HCT116 (cell line): ENCODE measurements around the gene DLG4. TPM values are rescaled to one million over a fixed set of nuclear protein-coding genes. Genes with fewer than 3 reads are reported as not detected.

Experiments
- ATAC-seq: fragments of 200-7000 bp; cut with Tn5 transposase; 2 replicates; pipeline ENCODE4 v1.9.1; 2020; ENCODE audit warnings: mild to moderate bottlenecking, moderate library complexity
- BruUV-seq: library from RNA; stranded (reverse); fragments of 400-500 nt; replicated peaks from 2 replicates; lab custom pipeline; 2021; lab: Mats Ljungman, UMichigan
- CTCF ChIA-PET: fragments of 300-600 bp; sonication (Branson Sonifier 250); formaldehyde crosslinking; loops from one replicate; lab custom pipeline; 2021; ENCODE audit warnings: antibody characterized with exemption; lab: Charles Lee
- POLR2A ChIA-PET: fragments of 300-600, 350-600 bp; sonication (Branson Sonifier 250); formaldehyde crosslinking; loops from one replicate; lab custom pipeline; 2021; ENCODE audit warnings: antibody characterized with exemption; lab: Charles Lee
- RAD21 ChIA-PET, 2 experiments: fragments of 300-600 bp; sonication (Branson Sonifier 250); formaldehyde crosslinking; loops; one replicate each; lab custom pipeline; 2023; ENCODE audit warnings: low total read pairs in 2 of 2; ENCODE audit not compliant: uncharacterized antibody in 2 of 2, unreplicated experiment in 2 of 2, low non-redundant PET in 1 of 2; lab: Charles Lee
- DNase-seq: peaks from one replicate; pipeline ENCODE4 v3.0.0-alpha.2; 2010; ENCODE audit warnings: low read depth, low spot score
- H2AFZ ChIP-seq: fragments of 200-600 bp; shearing (Covaris generic), sonication (generic); 2 replicates; pipeline ENCODE4 v1.6.1; 2017; ENCODE audit warnings: low read depth, mixed run types, mixed read lengths, antibody characterized with exemption, low read length; ENCODE audit not compliant: poor library complexity, severe bottlenecking
- H3K27ac ChIP-seq: 2 replicates; pipeline ENCODE4 v1.5.1; 2012; ENCODE audit warnings: low read depth, low read length
- H3K27me3 ChIP-seq: fragments of 200-600 bp; sonication (generic); 2 replicates; pipeline ENCODE4 v1.6.1; 2016; ENCODE audit warnings: mixed run types, low read length, mixed read lengths; ENCODE audit not compliant: insufficient read depth
- H3K36me3 ChIP-seq, 2 experiments: fragments of 200-500 bp in 1 of 2; fragments of 200-600 bp in 1 of 2; sonication (Bioruptor generic) in 1 of 2; sonication (generic) in 1 of 2; 2 replicates each; pipeline versions ENCODE4 v1.5.1 to v1.6.1; 2014 to 2016; ENCODE audit warnings: low read length in 2 of 2, inconsistent platforms in 1 of 2, mixed read lengths in 1 of 2, mixed run types in 1 of 2; ENCODE audit not compliant: insufficient read depth in 2 of 2, control insufficient read depth in 1 of 2
- H3K4me1 ChIP-seq, 2 experiments: fragments of 200-600 bp in 1 of 2; sonication (generic) in 1 of 2; 2 replicates each; pipeline versions ENCODE4 v1.5.1 to v1.6.1; 2012 to 2017; ENCODE audit warnings: low read length in 2 of 2, inconsistent platforms in 1 of 2, mild to moderate bottlenecking in 1 of 2, mixed read lengths in 1 of 2, mixed run types in 1 of 2, moderate library complexity in 1 of 2; ENCODE audit not compliant: insufficient read depth in 2 of 2, control insufficient read depth in 1 of 2
- H3K4me2 ChIP-seq: fragments of 200-600 bp; sonication (generic); 2 replicates; pipeline ENCODE4 v1.6.1; 2017; ENCODE audit warnings: mixed run types, low read length, mixed read lengths
- H3K4me3 ChIP-seq, 2 experiments: fragments of 200-600 bp in 1 of 2; sonication (generic) in 1 of 2; replicated peaks in 1 of 2; 2 replicates each; pipeline ENCODE4 v1.5.1; 2011 to 2016; ENCODE audit warnings: low read length in 2 of 2, control low read depth in 1 of 2, low read depth in 1 of 2, mild to moderate bottlenecking in 1 of 2, mixed read lengths in 1 of 2, mixed run types in 1 of 2
- H3K79me2 ChIP-seq: fragments of 200-600 bp; sonication (generic); 2 replicates; pipeline ENCODE4 v1.6.1; 2017; ENCODE audit warnings: mild to moderate bottlenecking, mixed run types, low read length, moderate library complexity, mixed read lengths; ENCODE audit not compliant: insufficient read depth
- H3K9ac ChIP-seq: fragments of 200-600 bp; sonication (generic); 2 replicates; pipeline ENCODE4 v1.6.1; 2016; ENCODE audit warnings: low read length, mixed read lengths
- H3K9me2 ChIP-seq: fragments of 200-600 bp; sonication (generic), shearing (Covaris generic); 2 replicates; pipeline ENCODE4 v1.6.1; 2017; ENCODE audit warnings: mixed run types, mild to moderate bottlenecking, moderate library complexity; ENCODE audit not compliant: insufficient read depth
- H3K9me3 ChIP-seq, 2 experiments: fragments of 200-500 bp in 1 of 2; fragments of 200-600 bp in 1 of 2; sonication (Bioruptor generic) in 1 of 2; sonication (generic) in 1 of 2; 2 replicates each; pipeline ENCODE4 v1.6.1; 2014 to 2017; ENCODE audit warnings: low read length in 2 of 2, mixed read lengths in 2 of 2, inconsistent platforms in 1 of 2, low read depth in 1 of 2, mild to moderate bottlenecking in 1 of 2, mixed run types in 1 of 2, moderate library complexity in 1 of 2; ENCODE audit not compliant: control insufficient read depth in 1 of 2, insufficient read depth in 1 of 2
- H4K20me1 ChIP-seq: fragments of 200-600 bp; sonication (generic), shearing (Covaris generic); 2 replicates; pipeline ENCODE4 v1.6.1; 2017; ENCODE audit warnings: mixed run types, mild to moderate bottlenecking, moderate library complexity; ENCODE audit not compliant: insufficient read depth
- CEBPB ChIP-seq: IDR thresholded peaks from 2 replicates; pipeline ENCODE4 v1.6.1; 2012; ENCODE audit warnings: low read depth
- ELF1 ChIP-seq: IDR thresholded peaks from 2 replicates; pipeline ENCODE4 v1.6.1; 2012; ENCODE audit warnings: low read depth, borderline replicate concordance
- EZH2 ChIP-seq: fragments of 200-600 bp; sonication (generic); IDR thresholded peaks from 2 replicates; pipeline ENCODE4 v1.6.1; 2017; ENCODE audit warnings: antibody characterized with exemption, mixed run types
- EZH2phosphoT487 ChIP-seq: fragments of 200-600 bp; IDR thresholded peaks from 2 replicates; pipeline ENCODE4 v1.6.1; 2018; ENCODE audit warnings: antibody characterized with exemption, borderline replicate concordance
- JUND ChIP-seq: IDR thresholded peaks from 2 replicates; pipeline ENCODE4 v1.6.1; 2012
- POLR2A ChIP-seq: IDR thresholded peaks from 2 replicates; pipeline ENCODE4 v1.7.0; 2011; ENCODE audit warnings: borderline replicate concordance; ENCODE audit not compliant: insufficient read depth, insufficient read length; ENCODE audit errors: extremely low read depth
- POLR2AphosphoS5 ChIP-seq: IDR thresholded peaks from 2 replicates; pipeline ENCODE4 v1.6.1; 2011; ENCODE audit warnings: mild to moderate bottlenecking, low read depth, low read length, moderate library complexity
- RAD21 ChIP-seq: IDR thresholded peaks from 2 replicates; pipeline ENCODE4 v1.6.1; 2012; ENCODE audit warnings: low read depth, mild to moderate bottlenecking
- SIN3A ChIP-seq: IDR thresholded peaks from 2 replicates; pipeline ENCODE4 v1.6.1; 2012; ENCODE audit warnings: low read depth
- SP1 ChIP-seq: IDR thresholded peaks from 2 replicates; pipeline ENCODE4 v1.6.1; 2012; ENCODE audit warnings: low read depth
- SRF ChIP-seq: IDR thresholded peaks from 2 replicates; pipeline ENCODE4 v1.6.1; 2012; ENCODE audit warnings: low read depth
- YY1 ChIP-seq: IDR thresholded peaks from 2 replicates; pipeline ENCODE4 v1.6.1; 2011; ENCODE audit warnings: low read length, low read depth, moderate library complexity, mild to moderate bottlenecking; ENCODE audit not compliant: insufficient replicate concordance; ENCODE audit errors: extremely low read depth
- ZFX ChIP-seq: fragments of 450-650 bp; IDR thresholded peaks from 2 replicates; pipeline ENCODE4 v1.6.1; 2017
- ZNF274 ChIP-seq: fragments of 200-500 bp; sonication (Bioruptor generic); IDR thresholded peaks from 2 replicates; pipeline ENCODE4 v1.6.1; 2014; ENCODE audit warnings: mild to moderate bottlenecking, low read depth, low read length, inconsistent platforms
- intact Hi-C: fragments of 100-400 bp; cut with micrococcal nuclease; formaldehyde crosslinking; loops from 2 replicates; pipeline ENCODE4 v1.10.0; 2022
- total RNA-seq: library from RNA; stranded (reverse); gene quantifications from one replicate; pipeline ENCODE4 v1.2.1, GENCODE V29; 2021; ENCODE audit not compliant: unreplicated experiment
- TF ChIP-seq, protein P1 (sequence below), 3 experiments: fragments of 200-600 bp in 1 of 3; sonication (generic) in 1 of 3; IDR thresholded peaks in 2 of 3; conservative IDR thresholded peaks in 1 of 3; 2 replicates each; pipeline ENCODE4 v1.5.1; 2012 to 2017; ENCODE audit warnings: low read depth in 2 of 3, low read length in 2 of 3, antibody characterized with exemption in 1 of 3, borderline replicate concordance in 1 of 3, control low read depth in 1 of 3, mild to moderate bottlenecking in 1 of 3, mixed read lengths in 1 of 3, mixed run types in 1 of 3, moderate library complexity in 1 of 3; ENCODE audit not compliant: insufficient read depth in 1 of 3
- TF ChIP-seq, protein P2 (sequence below): IDR thresholded peaks from 2 replicates; pipeline ENCODE4 v1.6.1; 2012; ENCODE audit warnings: low read depth
- TF ChIP-seq, protein P3 (sequence below): IDR thresholded peaks from 2 replicates; pipeline ENCODE4 v1.6.1; 2012
- TF ChIP-seq, protein P4 (sequence below): IDR thresholded peaks from 2 replicates; pipeline ENCODE4 v1.6.1; 2012

The DLG4 gene
- total RNA-seq, 1 experiment from 2014 or later: 15.0 TPM

DNA sequence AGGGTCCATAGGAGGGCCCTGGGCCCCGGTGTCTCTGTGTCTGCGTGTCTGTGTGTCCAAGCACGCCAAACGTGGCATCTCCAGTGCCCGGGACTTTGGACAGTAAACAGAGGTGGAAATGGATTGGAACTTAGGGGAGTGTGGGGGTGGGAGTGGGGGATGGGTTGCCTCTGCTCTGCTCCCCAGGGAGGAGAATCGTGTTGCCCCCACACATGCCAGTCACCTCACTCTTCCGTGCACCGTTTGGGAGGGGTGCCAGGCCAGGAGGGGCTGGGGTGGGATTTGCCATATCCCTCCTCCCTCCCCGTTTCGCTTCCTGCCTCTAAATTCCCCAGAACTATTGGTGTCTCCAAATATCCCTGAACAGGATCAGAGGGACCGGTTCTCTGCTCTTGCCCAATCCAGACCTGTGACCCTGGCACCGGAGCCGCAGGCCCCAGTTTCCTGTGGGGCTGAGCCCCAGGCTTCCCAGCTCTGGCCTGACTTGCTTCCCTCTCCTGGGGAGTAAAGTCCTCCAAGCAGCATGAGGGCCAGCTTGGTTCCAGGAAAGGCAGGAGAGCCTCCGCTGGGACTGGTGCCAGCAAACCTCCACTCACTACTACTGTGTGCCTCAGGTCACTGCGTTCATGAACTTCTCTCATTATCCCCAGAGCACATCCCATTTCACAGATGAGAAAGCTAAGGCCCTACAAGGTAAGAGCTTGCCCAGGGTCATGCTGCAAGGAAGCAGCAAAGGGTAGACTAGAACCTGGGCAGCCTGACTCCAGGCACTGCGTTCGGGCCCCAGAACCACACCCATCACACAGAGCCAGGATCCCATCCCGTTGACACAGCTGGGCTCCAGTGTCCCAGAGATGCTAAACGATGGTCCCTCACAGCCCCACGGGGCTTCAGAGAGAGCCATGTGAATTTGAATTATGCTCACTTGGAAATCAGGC, 40.0 kb downstream of the DLG4 start, which contains the start of gene ASGR1:
Gene ASGR1 (minus strand): TSS at position 54 of the 938 bp plus-strand sequence. CDS start 807 bp downstream, outside the sequence.
- Histone ChIP-seq H3K27me3 (no peaks in the 10 kb centered on the region), H3K27ac (no peak within 1 kb of the TSS), H3K9ac (peak within 1 kb of the TSS; percentile 59; the same call in 1 of the 2 replicates), H3K9me3 (peaks cover 0 to 7% of the 10 kb centered on the region in 2 experiments; a peak in 1 of 4 replicates), H3K36me3 (no peaks in the 10 kb centered on the region), H2AFZ (peak within 1 kb of the TSS; percentile 85), H3K79me2 (no peaks in the 10 kb centered on the region), H3K4me1 (peaks cover 7 to 15% of the 10 kb centered on the region in 2 experiments), H4K20me1 (no peaks in the 10 kb centered on the region), H3K9me2 (no peaks in the 10 kb centered on the region), H3K4me3 (peak within 1 kb of the TSS; percentile 43 to 58), H3K4me2 (peak within 1 kb of the TSS; percentile 86)
- ChIA-PET RAD21 (no interaction called here), CTCF (interaction anchor here (3.1 to 3.2 kb wide), 2 partner anchors 128 to 134 kb away, joined by 10 to 27 read pairs; no protein-coding TSS in a partner anchor), POLR2A (no interaction called here)
- no TSS peak for BruUV-seq
- no peak for DNase-seq
- intact Hi-C loops: no loop called here
- ATAC-seq: no peak
- TF ChIP-seq JUND (no peak), RAD21 (no peak), ZFX (no peak), EZH2phosphoT487 (no peak), YY1 (no peak), SRF (no peak), POLR2A (no peak), POLR2AphosphoS5 (no peak), SIN3A (no peak), EZH2 (no peak), CEBPB (no peak), SP1 (no peak), ZNF274 (no peak), ELF1 (no peak)
- TF ChIP-seq, protein P1, sequence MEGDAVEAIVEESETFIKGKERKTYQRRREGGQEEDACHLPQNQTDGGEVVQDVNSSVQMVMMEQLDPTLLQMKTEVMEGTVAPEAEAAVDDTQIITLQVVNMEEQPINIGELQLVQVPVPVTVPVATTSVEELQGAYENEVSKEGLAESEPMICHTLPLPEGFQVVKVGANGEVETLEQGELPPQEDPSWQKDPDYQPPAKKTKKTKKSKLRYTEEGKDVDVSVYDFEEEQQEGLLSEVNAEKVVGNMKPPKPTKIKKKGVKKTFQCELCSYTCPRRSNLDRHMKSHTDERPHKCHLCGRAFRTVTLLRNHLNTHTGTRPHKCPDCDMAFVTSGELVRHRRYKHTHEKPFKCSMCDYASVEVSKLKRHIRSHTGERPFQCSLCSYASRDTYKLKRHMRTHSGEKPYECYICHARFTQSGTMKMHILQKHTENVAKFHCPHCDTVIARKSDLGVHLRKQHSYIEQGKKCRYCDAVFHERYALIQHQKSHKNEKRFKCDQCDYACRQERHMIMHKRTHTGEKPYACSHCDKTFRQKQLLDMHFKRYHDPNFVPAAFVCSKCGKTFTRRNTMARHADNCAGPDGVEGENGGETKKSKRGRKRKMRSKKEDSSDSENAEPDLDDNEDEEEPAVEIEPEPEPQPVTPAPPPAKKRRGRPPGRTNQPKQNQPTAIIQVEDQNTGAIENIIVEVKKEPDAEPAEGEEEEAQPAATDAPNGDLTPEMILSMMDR (IDR thresholded peaks at IDR 0.05 in 2 of 3, conservative IDR thresholded peaks at IDR 0.05 in 1 of 3; ENCODE audit: borderline replicate concordance in 1 of 3, insufficient read depth in 1 of 3, low read depth in 2 of 3, low read length in 2 of 3): no peak
- TF ChIP-seq, protein P2, sequence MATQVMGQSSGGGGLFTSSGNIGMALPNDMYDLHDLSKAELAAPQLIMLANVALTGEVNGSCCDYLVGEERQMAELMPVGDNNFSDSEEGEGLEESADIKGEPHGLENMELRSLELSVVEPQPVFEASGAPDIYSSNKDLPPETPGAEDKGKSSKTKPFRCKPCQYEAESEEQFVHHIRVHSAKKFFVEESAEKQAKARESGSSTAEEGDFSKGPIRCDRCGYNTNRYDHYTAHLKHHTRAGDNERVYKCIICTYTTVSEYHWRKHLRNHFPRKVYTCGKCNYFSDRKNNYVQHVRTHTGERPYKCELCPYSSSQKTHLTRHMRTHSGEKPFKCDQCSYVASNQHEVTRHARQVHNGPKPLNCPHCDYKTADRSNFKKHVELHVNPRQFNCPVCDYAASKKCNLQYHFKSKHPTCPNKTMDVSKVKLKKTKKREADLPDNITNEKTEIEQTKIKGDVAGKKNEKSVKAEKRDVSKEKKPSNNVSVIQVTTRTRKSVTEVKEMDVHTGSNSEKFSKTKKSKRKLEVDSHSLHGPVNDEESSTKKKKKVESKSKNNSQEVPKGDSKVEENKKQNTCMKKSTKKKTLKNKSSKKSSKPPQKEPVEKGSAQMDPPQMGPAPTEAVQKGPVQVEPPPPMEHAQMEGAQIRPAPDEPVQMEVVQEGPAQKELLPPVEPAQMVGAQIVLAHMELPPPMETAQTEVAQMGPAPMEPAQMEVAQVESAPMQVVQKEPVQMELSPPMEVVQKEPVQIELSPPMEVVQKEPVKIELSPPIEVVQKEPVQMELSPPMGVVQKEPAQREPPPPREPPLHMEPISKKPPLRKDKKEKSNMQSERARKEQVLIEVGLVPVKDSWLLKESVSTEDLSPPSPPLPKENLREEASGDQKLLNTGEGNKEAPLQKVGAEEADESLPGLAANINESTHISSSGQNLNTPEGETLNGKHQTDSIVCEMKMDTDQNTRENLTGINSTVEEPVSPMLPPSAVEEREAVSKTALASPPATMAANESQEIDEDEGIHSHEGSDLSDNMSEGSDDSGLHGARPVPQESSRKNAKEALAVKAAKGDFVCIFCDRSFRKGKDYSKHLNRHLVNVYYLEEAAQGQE: no peak
- TF ChIP-seq, protein P3, sequence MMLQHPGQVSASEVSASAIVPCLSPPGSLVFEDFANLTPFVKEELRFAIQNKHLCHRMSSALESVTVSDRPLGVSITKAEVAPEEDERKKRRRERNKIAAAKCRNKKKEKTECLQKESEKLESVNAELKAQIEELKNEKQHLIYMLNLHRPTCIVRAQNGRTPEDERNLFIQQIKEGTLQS: no peak
- TF ChIP-seq, protein P4, sequence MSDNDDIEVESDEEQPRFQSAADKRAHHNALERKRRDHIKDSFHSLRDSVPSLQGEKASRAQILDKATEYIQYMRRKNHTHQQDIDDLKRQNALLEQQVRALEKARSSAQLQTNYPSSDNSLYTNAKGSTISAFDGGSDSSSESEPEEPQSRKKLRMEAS: no peak
